Parathyroid adenoma (tissue), 2 donors: Measurements from ENCODE around the gene CPT1B.

Source experiments
- H2AFZ ChIP-seq: fragments of 300-600 bp; sonication (generic); one replicate; pipeline ENCODE4 v1.7.0; 2017; ENCODE audit warnings: antibody characterized with exemption, mild to moderate bottlenecking
- H3K27ac ChIP-seq: fragments of 300-600 bp; sonication (generic); one replicate; pipeline ENCODE4 v1.7.0; 2017
- H3K27me3 ChIP-seq: fragments of 300-600 bp; sonication (generic); one replicate; pipeline ENCODE4 v1.7.0; 2017; ENCODE audit warnings: low read length; ENCODE audit not compliant: control insufficient read depth, insufficient read depth
- H3K36me3 ChIP-seq: fragments of 300-600 bp; sonication (generic); one replicate; pipeline ENCODE4 v1.7.0; 2017; ENCODE audit warnings: low read length; ENCODE audit not compliant: control insufficient read depth, insufficient read depth
- H3K4me1 ChIP-seq: fragments of 300-600 bp; sonication (generic); one replicate; pipeline ENCODE4 v1.7.0; 2017; ENCODE audit warnings: control low read depth
- H3K4me2 ChIP-seq: fragments of 300-600 bp; sonication (generic); one replicate; pipeline ENCODE4 v1.7.0; 2017; ENCODE audit warnings: low read length
- H3K4me3 ChIP-seq: fragments of 300-600 bp; sonication (generic); one replicate; pipeline ENCODE4 v1.7.0; 2017; ENCODE audit warnings: low read depth, low read length
- H3K79me2 ChIP-seq: fragments of 300-600 bp; sonication (generic); one replicate; pipeline ENCODE4 v1.7.0; 2017; ENCODE audit warnings: control low read depth
- H3K9ac ChIP-seq: fragments of 300-600 bp; sonication (generic); one replicate; pipeline ENCODE4 v1.7.0; 2017; ENCODE audit warnings: mild to moderate bottlenecking
- H3K9me3 ChIP-seq: fragments of 300-600 bp; sonication (generic); one replicate; pipeline ENCODE4 v1.7.0; 2017; ENCODE audit warnings: low read length; ENCODE audit not compliant: control insufficient read depth
- TF ChIP-seq, protein P1 (sequence below): fragments of 300-600 bp; sonication (generic); IDR thresholded peaks from one replicate; pipeline ENCODE4 v1.7.0; 2017; ENCODE audit warnings: antibody characterized with exemption, mild to moderate bottlenecking
- donor health status: primary hyperparathyroidism.

CPT1B gene

GRCh38 chr22:50585781-50586180, 7.6 kb upstream of the CPT1B start:
- TF ChIP-seq, protein P1, sequence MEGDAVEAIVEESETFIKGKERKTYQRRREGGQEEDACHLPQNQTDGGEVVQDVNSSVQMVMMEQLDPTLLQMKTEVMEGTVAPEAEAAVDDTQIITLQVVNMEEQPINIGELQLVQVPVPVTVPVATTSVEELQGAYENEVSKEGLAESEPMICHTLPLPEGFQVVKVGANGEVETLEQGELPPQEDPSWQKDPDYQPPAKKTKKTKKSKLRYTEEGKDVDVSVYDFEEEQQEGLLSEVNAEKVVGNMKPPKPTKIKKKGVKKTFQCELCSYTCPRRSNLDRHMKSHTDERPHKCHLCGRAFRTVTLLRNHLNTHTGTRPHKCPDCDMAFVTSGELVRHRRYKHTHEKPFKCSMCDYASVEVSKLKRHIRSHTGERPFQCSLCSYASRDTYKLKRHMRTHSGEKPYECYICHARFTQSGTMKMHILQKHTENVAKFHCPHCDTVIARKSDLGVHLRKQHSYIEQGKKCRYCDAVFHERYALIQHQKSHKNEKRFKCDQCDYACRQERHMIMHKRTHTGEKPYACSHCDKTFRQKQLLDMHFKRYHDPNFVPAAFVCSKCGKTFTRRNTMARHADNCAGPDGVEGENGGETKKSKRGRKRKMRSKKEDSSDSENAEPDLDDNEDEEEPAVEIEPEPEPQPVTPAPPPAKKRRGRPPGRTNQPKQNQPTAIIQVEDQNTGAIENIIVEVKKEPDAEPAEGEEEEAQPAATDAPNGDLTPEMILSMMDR: no peak
- no peak overlapping the region for H3K9ac ChIP-seq
- H3K79me2 ChIP-seq: no peaks in the 10 kb centered on the region
- no peak overlapping the region for H3K4me2 ChIP-seq
- no peak overlapping the region for H2AFZ ChIP-seq
- no peak overlapping the region for H3K27ac ChIP-seq
- H3K9me3 ChIP-seq: no peaks in the 10 kb centered on the region
- H3K4me1 ChIP-seq: peaks cover 5% of the 10 kb centered on the region
- H3K27me3 ChIP-seq: no peaks in the 10 kb centered on the region
- no peak overlapping the region for H3K4me3 ChIP-seq
- H3K36me3 ChIP-seq: no peaks in the 10 kb centered on the region

GRCh38 chr22:50585238-50585637, 7.0 kb upstream of the CPT1B start:
- Histone ChIP-seq H3K4me3 (no peak overlapping the region), H3K36me3 (no peaks in the 10 kb centered on the region), H3K4me1 (peaks cover 5% of the 10 kb centered on the region), H3K9me3 (no peaks in the 10 kb centered on the region), H3K9ac (no peak overlapping the region), H3K79me2 (no peaks in the 10 kb centered on the region), H3K4me2 (no peak overlapping the region), H3K27ac (no peak overlapping the region), H3K27me3 (no peaks in the 10 kb centered on the region), H2AFZ (no peak overlapping the region)
- TF ChIP-seq, protein P1: no peak

DNA sequence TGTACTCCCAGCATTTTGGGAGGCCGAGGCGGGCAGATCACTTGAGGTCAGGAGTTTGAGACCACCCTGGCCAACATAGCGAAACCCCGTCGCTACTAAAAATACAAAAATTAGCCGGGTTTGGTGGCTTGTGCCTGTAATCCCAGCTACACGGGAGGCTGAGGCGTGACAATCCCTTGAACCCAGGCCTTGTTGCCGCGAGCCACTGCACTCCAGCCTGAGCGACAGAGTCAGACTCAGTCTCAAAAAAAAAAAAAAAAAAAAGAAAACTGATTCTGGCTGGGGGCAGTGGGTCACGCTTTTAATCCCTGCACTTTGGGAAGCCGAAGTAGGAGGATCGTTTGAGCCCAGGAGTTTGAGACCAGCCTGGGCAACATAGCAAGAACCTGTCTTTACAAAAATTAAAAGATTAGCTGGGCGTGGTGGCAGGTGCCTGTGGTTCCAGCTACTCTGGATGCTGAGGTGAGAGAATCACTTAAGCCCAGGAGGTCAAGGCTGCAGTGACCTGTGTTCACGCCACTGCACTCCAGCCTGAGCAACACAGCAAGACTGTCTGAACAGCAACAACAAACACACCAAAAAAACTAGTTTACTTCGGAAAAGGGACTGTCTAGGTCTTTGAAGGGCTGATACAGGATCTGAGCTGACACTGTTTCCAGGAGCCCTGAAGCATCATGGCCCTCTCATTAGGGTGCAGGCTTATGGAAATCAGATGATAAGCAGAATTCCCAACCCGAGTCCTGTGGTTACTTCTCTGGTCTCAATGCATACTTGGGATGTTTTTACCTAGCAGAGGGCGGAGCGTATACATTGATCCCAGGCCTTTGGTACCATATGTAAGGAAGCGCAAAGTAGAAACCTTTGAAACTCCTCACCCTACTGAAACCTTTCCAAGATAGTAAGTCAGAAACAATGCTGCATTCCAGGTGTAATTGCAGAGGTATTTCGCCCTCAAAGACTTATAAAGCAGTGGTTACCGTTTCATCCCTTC, 6.2 kb upstream of the CPT1B start:
- TF ChIP-seq, protein P1: no peak
- Histone ChIP-seq H3K4me1 (peaks cover 5% of the 10 kb centered on the region), H3K36me3 (no peaks in the 10 kb centered on the region), H3K9me3 (no peaks in the 10 kb centered on the region), H3K79me2 (no peaks in the 10 kb centered on the region), H3K27ac (no peak overlapping the region), H3K27me3 (no peaks in the 10 kb centered on the region), H3K4me2 (no peak overlapping the region), H3K9ac (no peak overlapping the region), H2AFZ (no peak overlapping the region), H3K4me3 (no peak overlapping the region)

GRCh38 chr22:50583294-50583861, 5.2 kb upstream of the CPT1B start:
- peak overlapping the region; percentile 74 for H2AFZ ChIP-seq
- no peaks in the 10 kb centered on the region for H3K36me3 ChIP-seq
- peaks cover 5% of the 10 kb centered on the region for H3K4me1 ChIP-seq
- H3K4me3 ChIP-seq: peak overlapping the region; percentile 98
- TF ChIP-seq, protein P1: no peak
- H3K9me3 ChIP-seq: no peaks in the 10 kb centered on the region
- no peaks in the 10 kb centered on the region for H3K79me2 ChIP-seq
- H3K27me3 ChIP-seq: no peaks in the 10 kb centered on the region
- peak overlapping the region; percentile 98 for H3K27ac ChIP-seq
- peak overlapping the region; percentile 73 for H3K4me2 ChIP-seq
- H3K9ac ChIP-seq: no peak overlapping the region
